HG03521 (cell line): ENCODE measurements around the gene KDM5A.
"Not testable (repeated sequence)": the region's sequence is repeated elsewhere in the genome, so short reads cannot be mapped to it uniquely, and the experiment has no call there.

Experiments
- ATAC-seq: cut with Tn5 transposase; IDR thresholded peaks from one replicate; pipeline ENCODE4 v1.9.1; 2021; ENCODE audit warnings: mild to moderate bottlenecking, moderate library complexity; ENCODE audit not compliant: unreplicated experiment

Gene KDM5A

GRCh38 chr12:241266-241665 lies 147.9 kb downstream of the KDM5A start:
- ATAC-seq, result no peak

- ATAC-seq, result no peak
Observed at GRCh38 chr12:240566-240965, 148.6 kb downstream of the KDM5A start.

- ATAC-seq, result no peak
Observed at GRCh38 chr12:238736-239398, 150.3 kb downstream of the KDM5A start.

- ATAC-seq, result no peak
Observed at GRCh38 chr12:238116-238515, 151.0 kb downstream of the KDM5A start.

- no peak for ATAC-seq
Observed at GRCh38 chr12:237026-237815, 151.9 kb downstream of the KDM5A start.

GRCh38 chr12:236445-236844 lies 152.7 kb downstream of the KDM5A start:
- ATAC-seq, result no peak

- not testable (repeated sequence) for ATAC-seq
Observed at GRCh38 chr12:235967-236366, 153.2 kb downstream of the KDM5A start.

GRCh38 chr12:234891-235415 lies 154.2 kb downstream of the KDM5A start:
- ATAC-seq, result no peak

- no peak for ATAC-seq
Observed at GRCh38 chr12:234019-234418, 155.1 kb downstream of the KDM5A start.

GRCh38 chr12:233615-233968 lies 155.5 kb downstream of the KDM5A start:
- no peak for ATAC-seq

- no peak for ATAC-seq
Observed at GRCh38 chr12:232731-233614, 156.1 kb downstream of the KDM5A start.

GRCh38 chr12:230925-231671 lies 158.0 kb downstream of the KDM5A start:
- ATAC-seq, result no peak
